RWPE2 (cell line): ENCODE data around the gene TNFSF15.
A peak's percentile ranks its signal among the peaks of the same experiment; 100 is the strongest.

Experiments used
- ATAC-seq: fragments of 200-7000 bp; cut with Tn5 transposase; 3 replicates; pipeline ENCODE4 v1.9.1; 2021; ENCODE audit warnings: low read depth
- DNase-seq: peaks from one replicate; pipeline ENCODE4 v3.0.0-alpha.2; 2020; ENCODE audit warnings: low spot score
- H3K27ac ChIP-seq: fragments of 450-650 bp; 2 replicates; pipeline ENCODE4 v1.5.1; 2017; ENCODE audit warnings: mild to moderate bottlenecking; ENCODE audit not compliant: poor library complexity, severe bottlenecking
- H3K27me3 ChIP-seq: fragments of 250-450 bp; sonication (Bioruptor Pico); 2 replicates; pipeline ENCODE4 v1.5.1; 2021; ENCODE audit warnings: mild to moderate bottlenecking, moderate library complexity; ENCODE audit not compliant: insufficient read depth, poor library complexity, severe bottlenecking
- H3K36me3 ChIP-seq: fragments of 250-450 bp; sonication (Bioruptor Pico); 2 replicates; pipeline ENCODE4 v1.5.1; 2020; ENCODE audit warnings: low read depth, mild to moderate bottlenecking, moderate library complexity
- H3K4me1 ChIP-seq: fragments of 250-450 bp; sonication (Bioruptor Pico); 2 replicates; pipeline ENCODE4 v1.5.1; 2021; ENCODE audit warnings: mild to moderate bottlenecking, moderate library complexity; ENCODE audit not compliant: insufficient read depth, poor library complexity, severe bottlenecking
- H3K4me3 ChIP-seq: fragments of 250-450 bp; sonication (Bioruptor Pico); 2 replicates; pipeline ENCODE4 v1.5.1; 2021; ENCODE audit warnings: mild to moderate bottlenecking, moderate library complexity; ENCODE audit not compliant: severe bottlenecking
- H3K9me3 ChIP-seq: fragments of 250-450 bp; sonication (Bioruptor Pico); 2 replicates; pipeline ENCODE4 v1.5.1; 2021; ENCODE audit warnings: mild to moderate bottlenecking, moderate library complexity; ENCODE audit not compliant: severe bottlenecking
- CTCF ChIP-seq: fragments of 450-650 bp; IDR thresholded peaks from one replicate; pipeline ENCODE4 v1.5.1; 2017; ENCODE audit warnings: mild to moderate bottlenecking, moderate library complexity; ENCODE audit not compliant: poor library complexity, severe bottlenecking

TNFSF15 gene

GRCh38 chr9:114806526-114806900 is 674 bp upstream of the TNFSF15 start:
- Histone ChIP-seq H3K4me3 (no peak overlapping the region), H3K4me1 (peaks cover 35% of the 10 kb centered on the region), H3K9me3 (no peaks in the 10 kb centered on the region), H3K27me3 (no peaks in the 10 kb centered on the region), H3K27ac (peak overlapping the region; percentile 85), H3K36me3 (no peaks in the 10 kb centered on the region)
- DNase-seq (no peak), ATAC-seq (no peak)
- TF ChIP-seq CTCF, result no peak

- no peak for TF ChIP-seq CTCF
- Histone ChIP-seq H3K27ac (peak overlapping the region; percentile 85), H3K27me3 (no peaks in the 10 kb centered on the region), H3K9me3 (no peaks in the 10 kb centered on the region), H3K4me1 (peaks cover 35% of the 10 kb centered on the region), H3K4me3 (no peak overlapping the region), H3K36me3 (no peaks in the 10 kb centered on the region)
- ATAC-seq (peak; percentile 42; the same call in 2 of the 3 replicates), DNase-seq (no peak)
Observed at GRCh38 chr9:114804505-114804904, 1.3 kb downstream of the TNFSF15 start.

GRCh38 chr9:114803479-114804265 is 2.2 kb downstream of the TNFSF15 start:
- no peaks in the 10 kb centered on the region for H3K27me3 ChIP-seq
- no peak overlapping the region for H3K4me3 ChIP-seq
- ATAC-seq (no peak), DNase-seq (no peak)
- H3K27ac ChIP-seq, result peak overlapping the region; percentile 85
- H3K36me3 ChIP-seq, result no peaks in the 10 kb centered on the region
- peaks cover 44% of the 10 kb centered on the region for H3K4me1 ChIP-seq
- H3K9me3 ChIP-seq, result no peaks in the 10 kb centered on the region
- TF ChIP-seq CTCF, result no peak

- Histone ChIP-seq H3K27me3 (no peaks in the 10 kb centered on the region), H3K4me3 (no peak overlapping the region), H3K36me3 (no peaks in the 10 kb centered on the region), H3K9me3 (no peaks in the 10 kb centered on the region), H3K4me1 (peaks cover 27% of the 10 kb centered on the region), H3K27ac (peak overlapping the region; percentile 56)
- TF ChIP-seq CTCF, result no peak
- ATAC-seq (no peak), DNase-seq (no peak)
Observed at GRCh38 chr9:114799925-114800324, 5.9 kb downstream of the TNFSF15 start.

- peak overlapping the region; percentile 56 for H3K27ac ChIP-seq
- no peak for TF ChIP-seq CTCF
- ATAC-seq (no peak), DNase-seq (no peak)
- H3K4me3 ChIP-seq, result no peak overlapping the region
- peaks cover 22% of the 10 kb centered on the region for H3K4me1 ChIP-seq
- H3K9me3 ChIP-seq, result no peaks in the 10 kb centered on the region
- H3K36me3 ChIP-seq, result no peaks in the 10 kb centered on the region
- H3K27me3 ChIP-seq, result no peaks in the 10 kb centered on the region
Observed at GRCh38 chr9:114799441-114799840, 6.4 kb downstream of the TNFSF15 start.
